ENCODE data around the gene PLCZ1. TPM values are rescaled to one million over a fixed set of nuclear protein-coding genes. Genes with fewer than 3 reads are reported as not detected.
"Not testable (repeated sequence)": the region's sequence is repeated elsewhere in the genome, so short reads cannot be mapped to it uniquely, and the experiment has no call there.

The PLCZ1 gene
- total RNA-seq, 1 experiment from 2014 or later: not detected

DNA sequence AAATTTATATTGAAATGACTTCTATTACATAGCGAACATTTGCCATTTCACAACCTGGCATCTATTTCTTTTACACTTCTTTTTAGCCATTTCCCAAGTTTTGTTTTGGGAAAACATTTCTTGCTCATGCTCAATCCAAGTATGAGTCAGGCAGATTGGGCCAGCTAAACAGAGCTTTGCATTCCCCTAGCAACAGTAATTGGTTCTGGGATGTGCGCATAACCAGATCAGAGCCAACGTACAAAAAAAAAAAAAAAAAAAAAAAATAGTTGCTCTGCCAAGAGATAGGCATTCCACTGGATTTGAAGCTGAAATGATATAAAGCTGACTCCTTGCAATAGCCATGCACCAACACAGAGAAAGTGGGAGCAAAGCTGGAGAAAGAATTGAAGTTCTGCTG lies 37.5 kb downstream of the PLCZ1 start:
- POLR2A ChIA-PET (ENCODE audit: unreplicated experiment): no interaction called here
- Histone ChIP-seq H3K9me3 (ENCODE audit: insufficient read depth, low read depth) (no peaks in the 10 kb centered on the region; the same call in 1 of the 2 replicates), H3K4me3 (no peak overlapping the region), H4K20me1 (ENCODE audit: insufficient read depth) (no peaks in the 10 kb centered on the region), H3K27ac (no peak overlapping the region), H2AFZ (no peak overlapping the region), H3K79me2 (ENCODE audit: low read depth) (no peaks in the 10 kb centered on the region), H3K4me2 (no peak overlapping the region), H3K4me1 (replicated peaks; ENCODE audit: insufficient read depth) (peaks cover 6% of the 10 kb centered on the region; the same call in 1 of the 2 replicates), H3K36me3 (ENCODE audit: low read depth) (no peaks in the 10 kb centered on the region), H3F3A (ENCODE audit: insufficient read depth, low read depth) (no peaks in the 10 kb centered on the region; the same call in 1 of the 2 replicates), H3K27me3 (ENCODE audit: insufficient read depth, low read depth) (no peaks in the 10 kb centered on the region), H3K9me2 (ENCODE audit: insufficient read depth) (no peaks in the 10 kb centered on the region)
- TF ChIP-seq, protein P1, sequence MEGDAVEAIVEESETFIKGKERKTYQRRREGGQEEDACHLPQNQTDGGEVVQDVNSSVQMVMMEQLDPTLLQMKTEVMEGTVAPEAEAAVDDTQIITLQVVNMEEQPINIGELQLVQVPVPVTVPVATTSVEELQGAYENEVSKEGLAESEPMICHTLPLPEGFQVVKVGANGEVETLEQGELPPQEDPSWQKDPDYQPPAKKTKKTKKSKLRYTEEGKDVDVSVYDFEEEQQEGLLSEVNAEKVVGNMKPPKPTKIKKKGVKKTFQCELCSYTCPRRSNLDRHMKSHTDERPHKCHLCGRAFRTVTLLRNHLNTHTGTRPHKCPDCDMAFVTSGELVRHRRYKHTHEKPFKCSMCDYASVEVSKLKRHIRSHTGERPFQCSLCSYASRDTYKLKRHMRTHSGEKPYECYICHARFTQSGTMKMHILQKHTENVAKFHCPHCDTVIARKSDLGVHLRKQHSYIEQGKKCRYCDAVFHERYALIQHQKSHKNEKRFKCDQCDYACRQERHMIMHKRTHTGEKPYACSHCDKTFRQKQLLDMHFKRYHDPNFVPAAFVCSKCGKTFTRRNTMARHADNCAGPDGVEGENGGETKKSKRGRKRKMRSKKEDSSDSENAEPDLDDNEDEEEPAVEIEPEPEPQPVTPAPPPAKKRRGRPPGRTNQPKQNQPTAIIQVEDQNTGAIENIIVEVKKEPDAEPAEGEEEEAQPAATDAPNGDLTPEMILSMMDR (conservative IDR thresholded peaks at IDR 0.05): no peak
- TF ChIP-seq EZH2 (IDR thresholded peaks at IDR 0.05; ENCODE audit: low read depth): no peak
- CTCF ChIA-PET: no interaction called here
- intact Hi-C loops (cut with micrococcal nuclease; ENCODE audit: unreplicated experiment): no loop called here
- no peak for DNase-seq
- BruUV-seq (replicated peaks): no TSS peak

DNA sequence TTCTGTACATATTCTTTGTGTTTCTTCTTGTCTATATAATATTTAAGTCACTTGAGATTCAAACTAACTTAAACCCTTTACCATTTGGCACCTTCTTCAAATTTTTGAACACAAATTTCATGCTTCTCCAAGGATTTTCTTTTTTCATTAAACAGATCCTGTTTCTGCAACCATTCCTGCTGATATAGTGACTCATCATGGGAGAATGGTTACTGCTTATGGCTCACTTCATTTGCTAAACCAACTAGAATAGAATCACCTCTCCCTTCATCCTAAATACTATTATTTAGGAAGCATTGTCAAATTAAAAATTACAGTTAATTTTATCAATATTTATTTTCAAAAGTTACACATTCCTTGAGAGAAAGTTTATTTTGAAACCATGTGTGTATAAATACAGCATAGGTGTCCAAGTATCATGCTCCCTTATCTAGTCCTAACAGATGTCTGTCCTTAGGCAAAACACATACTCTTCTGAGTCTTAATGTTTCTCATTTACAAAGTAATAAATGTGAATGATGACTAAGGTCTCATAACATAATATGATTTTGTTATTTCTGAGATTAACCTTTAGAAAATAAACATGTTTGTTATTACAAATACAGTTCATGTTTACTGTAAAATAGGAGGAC lies 40.7 kb downstream of the PLCZ1 start:
- Histone ChIP-seq H3K4me1 (replicated peaks; ENCODE audit: insufficient read depth) (peaks cover 6% of the 10 kb centered on the region; the same call in 1 of the 2 replicates), H3F3A (ENCODE audit: insufficient read depth, low read depth) (no peaks in the 10 kb centered on the region; the same call in 1 of the 2 replicates), H3K4me2 (no peak overlapping the region), H2AFZ (peak overlapping the region; percentile 52; the same call in 1 of the 2 replicates), H3K4me3 (no peak overlapping the region), H4K20me1 (ENCODE audit: insufficient read depth) (no peaks in the 10 kb centered on the region), H3K79me2 (ENCODE audit: low read depth) (no peaks in the 10 kb centered on the region), H3K27me3 (ENCODE audit: insufficient read depth, low read depth) (no peaks in the 10 kb centered on the region), H3K9me2 (ENCODE audit: insufficient read depth) (no peaks in the 10 kb centered on the region), H3K36me3 (ENCODE audit: low read depth) (no peaks in the 10 kb centered on the region), H3K9me3 (ENCODE audit: insufficient read depth, low read depth) (peaks cover 3% of the 10 kb centered on the region), H3K27ac (no peak overlapping the region)
- no peak for DNase-seq
- intact Hi-C loops (cut with micrococcal nuclease; ENCODE audit: unreplicated experiment): no loop called here
- no TSS peak for BruUV-seq (replicated peaks)
- CTCF ChIA-PET: no interaction called here
- TF ChIP-seq, protein P1 (conservative IDR thresholded peaks at IDR 0.05): no peak
- no peak for TF ChIP-seq EZH2 (IDR thresholded peaks at IDR 0.05; ENCODE audit: low read depth)
- POLR2A ChIA-PET (ENCODE audit: unreplicated experiment): no interaction called here

DNA sequence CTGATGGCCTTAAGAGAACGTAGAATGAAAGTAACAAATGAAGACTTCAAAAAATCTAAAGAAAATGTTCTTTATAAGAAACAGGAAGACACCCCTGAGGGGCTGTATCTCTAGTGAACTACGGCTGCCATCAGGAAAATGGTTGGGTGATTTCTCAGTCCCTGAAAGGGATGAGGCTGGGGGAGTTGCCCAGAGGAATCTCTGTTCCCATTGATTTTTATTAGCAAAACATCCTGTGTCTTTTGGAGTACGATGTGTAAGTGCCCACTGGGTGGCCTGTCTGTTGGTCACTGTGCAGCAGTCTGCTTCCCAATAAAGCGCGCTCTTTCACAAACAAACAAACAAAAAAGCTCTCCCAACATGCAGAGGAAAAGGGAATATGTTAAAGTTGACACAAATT lies 43.8 kb downstream of the PLCZ1 start:
- H3K4me3 ChIP-seq; H3K9me2 ChIP-seq (ENCODE audit: insufficient read depth); H3K27ac ChIP-seq; CTCF ChIA-PET; intact Hi-C loops (cut with micrococcal nuclease; ENCODE audit: unreplicated experiment); H3K79me2 ChIP-seq (ENCODE audit: low read depth); BruUV-seq (replicated peaks); POLR2A ChIA-PET (ENCODE audit: unreplicated experiment); DNase-seq; H4K20me1 ChIP-seq (ENCODE audit: insufficient read depth); H2AFZ ChIP-seq; H3K27me3 ChIP-seq (ENCODE audit: insufficient read depth, low read depth); H3K4me2 ChIP-seq; H3K36me3 ChIP-seq (ENCODE audit: low read depth): not testable (repeated sequence)
- Histone ChIP-seq H3F3A (ENCODE audit: insufficient read depth, low read depth) (peaks cover 10% of the 10 kb centered on the region), H3K9me3 (ENCODE audit: insufficient read depth, low read depth) (peaks cover 15% of the 10 kb centered on the region), H3K4me1 (replicated peaks; ENCODE audit: insufficient read depth) (peaks cover 22% of the 10 kb centered on the region)

DNA sequence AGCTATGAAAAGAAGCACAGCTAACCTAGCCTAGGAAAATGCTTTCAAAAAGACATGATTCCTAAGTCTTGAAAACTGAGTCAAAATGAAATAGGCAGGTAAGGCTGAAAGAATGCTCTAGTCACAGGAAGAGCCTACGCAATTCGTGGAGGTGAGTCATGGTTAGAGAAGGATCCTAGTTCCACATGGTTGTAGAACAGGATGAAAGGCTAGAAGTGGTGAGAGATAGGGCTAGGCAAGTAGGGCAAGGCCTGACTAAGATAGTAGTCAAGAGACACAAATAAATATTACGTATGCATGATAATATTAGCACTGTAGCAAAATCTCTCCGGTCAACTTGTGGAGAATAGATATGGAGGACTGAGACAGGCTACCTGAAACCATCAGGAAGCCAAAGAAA lies 47.2 kb downstream of the PLCZ1 start:
- TF ChIP-seq EZH2 (IDR thresholded peaks at IDR 0.05; ENCODE audit: low read depth): no peak
- TF ChIP-seq, protein P1 (conservative IDR thresholded peaks at IDR 0.05): no peak
- H3K4me1 ChIP-seq (replicated peaks; ENCODE audit: insufficient read depth): peaks cover 15% of the 10 kb centered on the region
- intact Hi-C loops (cut with micrococcal nuclease; ENCODE audit: unreplicated experiment): loop anchor here (1.0 kb wide), 2 partner anchors 34 to 62 kb away; no protein-coding TSS in a partner anchor
- H3F3A ChIP-seq (ENCODE audit: insufficient read depth, low read depth): peaks cover 10% of the 10 kb centered on the region
- H3K4me2 ChIP-seq: peak overlapping the region; percentile 29
- H4K20me1 ChIP-seq (ENCODE audit: insufficient read depth): no peaks in the 10 kb centered on the region
- peaks cover 22% of the 10 kb centered on the region; the same call in 1 of the 2 replicates for H3K9me3 ChIP-seq (ENCODE audit: insufficient read depth, low read depth)
- H3K9me2 ChIP-seq (ENCODE audit: insufficient read depth): no peaks in the 10 kb centered on the region
- BruUV-seq (replicated peaks): no TSS peak
- DNase-seq: peak; percentile 55 to 68
- no peak overlapping the region for H2AFZ ChIP-seq
- H3K27ac ChIP-seq: peak overlapping the region; percentile 59
- CTCF ChIA-PET: no interaction called here
- no peak overlapping the region for H3K4me3 ChIP-seq
- no peaks in the 10 kb centered on the region for H3K27me3 ChIP-seq (ENCODE audit: insufficient read depth, low read depth)
- POLR2A ChIA-PET (ENCODE audit: unreplicated experiment): no interaction called here
- no peaks in the 10 kb centered on the region for H3K36me3 ChIP-seq (ENCODE audit: low read depth)
- no peaks in the 10 kb centered on the region for H3K79me2 ChIP-seq (ENCODE audit: low read depth)

All from PC-9 (cell line).